ENCODE results near the gene ITGAV. TPM values are rescaled to one million over a fixed set of nuclear protein-coding genes. Genes with fewer than 3 reads are reported as not detected.

ITGAV gene
- total and polyA plus RNA-seq, 2 donors (not counting 3 experiments of a cell fraction or from before 2014, with no cell fraction given) = 61.8 to 131 TPM

- H3K36me3 ChIP-seq (ENCODE audit: control insufficient read depth in 2 of 2, extremely low read depth in 1 of 2, insufficient read depth in 2 of 2, low read length in 2 of 2) = no peaks in the 10 kb centered on the region
- peak overlapping the region; percentile 99 for H3K9ac ChIP-seq (replicated peaks; ENCODE audit: extremely low read depth, insufficient read depth, low read length)
- dilution Hi-C loops (cut with MboI; ENCODE audit: extremely low pct_ligation_motif_present, low sequenced_read_pairs) = no loop called here
- CTCF ChIA-PET = interaction anchor here (1.8 to 3.4 kb wide), 3 partner anchors 13 to 85 kb away, joined by 9 to 24 read pairs (median 12); no protein-coding TSS in a partner anchor
- no peak overlapping the region for H3K4me3 ChIP-seq (replicated peaks in 1 of 3; ENCODE audit: insufficient read depth in 1 of 3, low read depth in 1 of 3, low read length in 3 of 3)
- no peak for FAIRE-seq
- H3K27ac ChIP-seq (ENCODE audit: insufficient read depth, low read depth, low read length) = no peak overlapping the region
- peak overlapping the region; percentile 97 for H3K4me2 ChIP-seq (ENCODE audit: insufficient read depth, low read length)
- H2AFZ ChIP-seq (ENCODE audit: low read depth, low read length) = no peak overlapping the region
- no peaks in the 10 kb centered on the region for H3K27me3 ChIP-seq (ENCODE audit: control insufficient read depth in 2 of 2, insufficient read depth in 2 of 2, low read length in 2 of 2)
- BruUV-seq (replicated peaks) = no TSS peak
- intact Hi-C loops (cut with micrococcal nuclease) = no loop called here
- peaks cover 32% of the 10 kb centered on the region for H3K79me2 ChIP-seq (ENCODE audit: control insufficient read depth, insufficient read depth, low read length)
- H3K4me1 ChIP-seq (ENCODE audit: control insufficient read depth, extremely low read depth, insufficient read depth, low read length) = peaks cover 24% of the 10 kb centered on the region
- no peaks in the 10 kb centered on the region for H3K9me1 ChIP-seq (replicated peaks; ENCODE audit: control insufficient read depth, extremely low read depth, insufficient read depth, low read length)
- POLR2A ChIA-PET = no interaction called here
- no peak for DNase-seq (ENCODE audit: low read depth, low spot score)
- H4K20me1 ChIP-seq (replicated peaks; ENCODE audit: control insufficient read depth, extremely low read depth, insufficient read depth, low read length) = peaks cover 2% of the 10 kb centered on the region
- H3K9me3 ChIP-seq (replicated peaks; ENCODE audit: control insufficient read depth, insufficient read depth, low read length) = no peaks in the 10 kb centered on the region
- no peak for TF ChIP-seq GATA2 (IDR thresholded peaks at IDR 0.05; ENCODE audit: insufficient read depth, insufficient read length, low read depth, low read length)
- no peak for TF ChIP-seq POLR2A (IDR thresholded peaks at IDR 0.05; ENCODE audit: low read depth, low read length)
- TF ChIP-seq FOS (IDR thresholded peaks at IDR 0.05; ENCODE audit: borderline replicate concordance, insufficient read depth, low read length) = no peak
- TF ChIP-seq MAX (IDR thresholded peaks at IDR 0.05; ENCODE audit: insufficient read depth, insufficient read length) = no peak
- TF ChIP-seq CTCF (IDR thresholded peaks at IDR 0.05; ENCODE audit: extremely low read depth in 1 of 2, insufficient read depth in 1 of 2, low read depth in 1 of 2, low read length in 2 of 2) = no peak
- no peak for TF ChIP-seq JUN (IDR thresholded peaks at IDR 0.05; ENCODE audit: borderline replicate concordance, insufficient read depth, insufficient read length, low read depth)
- no peak for TF ChIP-seq MYC (IDR thresholded peaks at IDR 0.05; ENCODE audit: low read depth, low read length)
- TF ChIP-seq EZH2 (IDR thresholded peaks at IDR 0.05; ENCODE audit: borderline replicate concordance, low read depth, low read length, severe bottlenecking) = no peak
- TF ChIP-seq POLR2AphosphoS5 (IDR thresholded peaks at IDR 0.05; ENCODE audit: insufficient read depth, low read depth, low read length) = no peak
Observed at GRCh38 chr2:186588421-186588820, 1.4 kb upstream of the ITGAV start.
